Memory B cell (primary cell): ENCODE data around the gene POLK.
"Not testable (repeated sequence)": the region's sequence is repeated elsewhere in the genome, so short reads cannot be mapped to it uniquely, and the experiment has no call there.

Experiments
- ATAC-seq: fragments of 150-1000 bp; cut with Tn5 transposase; 2 replicates; pipeline ENCODE4 v1.10.0; 2021; ENCODE audit warnings: low read depth, mild to moderate bottlenecking, moderate library complexity
- DNase-seq, 2 donors: peaks; one replicate each; pipeline ENCODE4 v3.0.0; 2022; ENCODE audit warnings: low spot score in 2 of 2
- H3K27ac Mint-ChIP-seq: one replicate; pipeline ENCODE4 v1.8.0; 2022; ENCODE audit warnings: mild to moderate bottlenecking, moderate library complexity, mixed read lengths
- H3K27me3 Mint-ChIP-seq: one replicate; pipeline ENCODE4 v1.8.0; 2022; ENCODE audit warnings: mixed read lengths
- H3K36me3 Mint-ChIP-seq: one replicate; pipeline ENCODE4 v1.8.0; 2022; ENCODE audit warnings: mild to moderate bottlenecking, mixed read lengths
- H3K4me1 Mint-ChIP-seq: one replicate; pipeline ENCODE4 v1.8.0; 2022; ENCODE audit warnings: mixed read lengths
- H3K4me3 Mint-ChIP-seq: one replicate; pipeline ENCODE4 v1.8.0; 2022; ENCODE audit warnings: mild to moderate bottlenecking, moderate library complexity, mixed read lengths
- H3K9me3 Mint-ChIP-seq: one replicate; pipeline ENCODE4 v1.8.0; 2022; ENCODE audit warnings: mixed read lengths

Gene POLK

GRCh38 chr5:75571547-75571946 lies 59.9 kb downstream of the POLK start:
- Mint-ChIP-seq H3K27ac (peak overlapping the region; percentile 50), H3K36me3 (peaks cover 7% of the 10 kb centered on the region), H3K27me3 (no peaks in the 10 kb centered on the region), H3K4me3 (peak overlapping the region; percentile 14), H3K9me3 (no peaks in the 10 kb centered on the region), H3K4me1 (peaks cover 24% of the 10 kb centered on the region)
- ATAC-seq (peak; percentile 28), DNase-seq (no peak)

DNA sequence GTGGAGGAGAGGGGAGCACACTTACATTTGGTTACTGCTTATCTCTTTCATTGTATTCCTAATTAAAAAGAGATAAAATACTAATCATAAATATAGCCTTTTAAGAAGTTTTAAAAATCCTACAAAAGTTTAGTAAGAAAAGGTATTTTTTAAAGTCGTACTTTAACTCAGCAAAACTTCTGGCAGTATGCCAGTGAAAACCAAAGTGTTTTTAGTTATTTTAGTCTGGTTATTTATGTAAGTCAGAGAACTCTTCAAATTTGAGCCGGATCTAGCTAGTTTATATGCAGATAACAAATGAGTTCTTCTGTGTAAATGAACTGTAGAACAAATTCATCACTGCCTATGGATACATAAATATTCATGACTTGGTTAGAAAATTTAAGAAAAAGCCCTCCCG lies 63.1 kb downstream of the POLK start:
- Mint-ChIP-seq H3K27me3 (no peaks in the 10 kb centered on the region), H3K9me3 (no peaks in the 10 kb centered on the region), H3K27ac (peak overlapping the region; percentile 72), H3K4me1 (peaks cover 10% of the 10 kb centered on the region), H3K4me3 (peak overlapping the region; percentile 47), H3K36me3 (peaks cover 19% of the 10 kb centered on the region)
- DNase-seq (no peak), ATAC-seq (no peak)

GRCh38 chr5:75578280-75578679 lies 66.6 kb downstream of the POLK start:
- DNase-seq, H3K9me3 Mint-ChIP-seq, H3K27me3 Mint-ChIP-seq, H3K27ac Mint-ChIP-seq, ATAC-seq, H3K4me3 Mint-ChIP-seq: not testable (repeated sequence)
- Mint-ChIP-seq H3K4me1 (peaks cover 10% of the 10 kb centered on the region), H3K36me3 (peaks cover 18% of the 10 kb centered on the region)

- Mint-ChIP-seq H3K27me3 (no peaks in the 10 kb centered on the region), H3K36me3 (peaks cover 20% of the 10 kb centered on the region), H3K9me3 (no peaks in the 10 kb centered on the region), H3K4me1 (no peaks in the 10 kb centered on the region), H3K4me3 (no peak overlapping the region), H3K27ac (no peak overlapping the region)
- DNase-seq (no peak), ATAC-seq (no peak)
Measured at GRCh38 chr5:75584641-75585040, 73.0 kb downstream of the POLK start.

DNA sequence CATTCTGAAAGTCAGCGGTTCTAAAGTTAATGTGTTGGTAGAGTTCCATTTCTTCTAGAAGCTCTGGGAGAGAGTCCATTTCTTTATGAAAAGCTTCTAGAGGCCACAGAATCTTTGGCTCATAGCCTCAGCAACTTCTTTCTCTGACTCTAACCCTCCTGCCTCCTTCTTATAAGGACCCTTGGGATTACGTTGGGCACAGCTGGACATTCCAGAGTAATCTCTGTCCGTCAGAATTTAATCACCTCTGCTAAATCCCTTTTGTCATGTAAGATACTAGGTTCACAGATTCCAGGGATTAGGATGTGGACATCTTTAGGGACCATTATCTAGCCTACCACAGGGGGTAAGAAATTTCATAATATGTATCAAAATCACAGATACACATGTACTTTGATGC lies 77.0 kb downstream of the POLK start:
- DNase-seq = no peak
- Mint-ChIP-seq H3K27me3 (no peaks in the 10 kb centered on the region), H3K36me3 (peaks cover 28% of the 10 kb centered on the region), H3K4me1 (no peaks in the 10 kb centered on the region), H3K9me3 (no peaks in the 10 kb centered on the region), H3K4me3 (no peak overlapping the region), H3K27ac (no peak overlapping the region)
- ATAC-seq = no peak

DNA sequence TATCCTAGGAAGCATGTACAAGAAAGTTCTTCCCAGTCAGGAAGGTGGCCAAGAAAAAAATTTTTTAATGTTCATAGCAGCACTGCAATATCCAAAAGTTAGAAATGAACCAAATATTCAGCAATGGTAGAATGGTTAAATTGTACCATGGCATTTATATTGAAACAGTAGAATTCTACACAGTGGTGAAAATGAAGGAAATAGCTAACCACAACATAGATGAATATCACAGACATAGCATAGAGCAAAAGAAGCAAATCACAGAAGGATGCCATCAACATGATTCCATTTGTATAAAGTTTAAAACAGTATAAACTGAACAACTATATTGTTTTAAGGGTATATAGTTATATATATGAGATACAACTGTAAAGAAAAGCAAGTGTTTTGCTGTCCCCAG lies 88.8 kb downstream of the POLK start:
- Mint-ChIP-seq H3K9me3 (no peaks in the 10 kb centered on the region), H3K27me3 (no peaks in the 10 kb centered on the region), H3K4me1 (peaks cover under 1% of the 10 kb centered on the region), H3K4me3 (no peak overlapping the region), H3K27ac (no peak overlapping the region), H3K36me3 (peaks cover 13% of the 10 kb centered on the region)
- ATAC-seq (no peak), DNase-seq (no peak)

GRCh38 chr5:75601567-75601966 lies 89.9 kb downstream of the POLK start:
- Mint-ChIP-seq H3K27ac (no peak overlapping the region), H3K4me3 (no peak overlapping the region), H3K36me3 (peaks cover 15% of the 10 kb centered on the region), H3K9me3 (no peaks in the 10 kb centered on the region), H3K27me3 (no peaks in the 10 kb centered on the region), H3K4me1 (peaks cover 3% of the 10 kb centered on the region)
- DNase-seq (no peak), ATAC-seq (no peak)

DNA sequence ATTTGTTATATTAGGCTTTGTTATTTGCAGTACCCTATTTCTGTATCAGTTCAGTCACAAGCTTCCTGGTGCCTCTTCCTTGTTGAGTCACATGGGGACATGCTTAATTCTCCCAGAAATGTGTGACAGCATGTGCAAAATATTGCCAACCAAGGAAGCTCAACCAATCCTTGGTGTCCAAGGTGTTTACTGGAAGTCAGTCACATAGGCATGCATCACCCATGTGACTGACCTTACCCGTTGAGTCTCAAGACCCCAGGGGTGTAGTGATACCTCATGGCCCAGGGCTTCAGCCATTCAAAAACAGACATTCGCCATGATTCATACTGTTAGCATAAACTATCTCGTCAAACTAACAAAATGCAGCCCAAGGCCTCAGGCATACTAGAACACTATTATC lies 90.3 kb downstream of the POLK start:
- H3K4me1 Mint-ChIP-seq = peaks cover 7% of the 10 kb centered on the region
- ATAC-seq = no peak
- no peak overlapping the region for H3K4me3 Mint-ChIP-seq
- peaks cover 15% of the 10 kb centered on the region for H3K36me3 Mint-ChIP-seq
- H3K27me3 Mint-ChIP-seq = no peaks in the 10 kb centered on the region
- no peak overlapping the region for H3K27ac Mint-ChIP-seq
- DNase-seq = no peak
- H3K9me3 Mint-ChIP-seq = no peaks in the 10 kb centered on the region

GRCh38 chr5:75603371-75603770 lies 91.7 kb downstream of the POLK start:
- no peak for DNase-seq
- H3K4me3 Mint-ChIP-seq = no peak overlapping the region
- H3K4me1 Mint-ChIP-seq = peaks cover 12% of the 10 kb centered on the region
- H3K9me3 Mint-ChIP-seq = no peaks in the 10 kb centered on the region
- H3K27ac Mint-ChIP-seq = no peak overlapping the region
- ATAC-seq = no peak
- peaks cover 15% of the 10 kb centered on the region for H3K36me3 Mint-ChIP-seq
- H3K27me3 Mint-ChIP-seq = no peaks in the 10 kb centered on the region

DNA sequence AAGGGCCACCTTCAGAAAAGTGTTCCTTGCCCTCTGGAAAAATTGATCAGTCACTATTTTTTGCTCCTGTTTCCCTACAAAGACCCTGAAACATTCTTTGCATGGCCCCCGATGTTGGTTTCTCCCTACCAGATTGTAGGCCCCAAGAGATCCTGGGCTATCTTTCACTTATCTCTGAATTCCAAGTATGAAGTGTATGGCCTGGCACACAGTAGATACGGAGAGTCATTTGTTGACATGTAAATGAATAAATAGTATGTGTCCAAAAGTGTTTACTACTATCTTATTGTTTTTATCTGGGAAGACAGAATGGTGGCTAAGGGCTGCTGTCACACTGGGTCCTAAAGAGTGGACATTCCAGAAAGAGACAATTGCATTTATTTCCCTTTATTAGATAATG lies 92.1 kb downstream of the POLK start:
- Mint-ChIP-seq H3K4me3 (no peak overlapping the region), H3K9me3 (no peaks in the 10 kb centered on the region), H3K36me3 (peaks cover 15% of the 10 kb centered on the region), H3K4me1 (peaks cover 12% of the 10 kb centered on the region), H3K27me3 (no peaks in the 10 kb centered on the region), H3K27ac (no peak overlapping the region)
- ATAC-seq = no peak
- DNase-seq = no peak

DNA sequence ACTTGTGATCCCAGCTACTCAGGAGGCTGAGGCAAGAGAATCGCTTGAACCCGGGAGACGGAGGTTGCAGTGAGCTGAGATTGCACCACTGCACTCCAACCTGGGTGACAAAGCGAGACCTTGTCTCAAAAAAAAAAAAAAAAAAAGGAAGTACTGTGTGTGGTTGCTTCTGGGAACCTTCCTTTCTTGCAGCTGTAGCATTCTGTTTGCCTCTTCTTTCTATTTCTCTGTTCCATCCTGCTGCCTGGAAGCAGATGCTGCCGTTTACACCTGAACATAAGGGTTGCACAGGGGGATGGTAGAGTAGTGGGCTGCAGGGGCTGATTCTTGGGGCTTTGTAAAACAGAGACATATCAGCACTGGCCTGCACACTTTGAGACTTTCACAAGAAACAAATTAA lies 95.7 kb downstream of the POLK start:
- ATAC-seq = peak; percentile 49
- Mint-ChIP-seq H3K4me1 (peaks cover 14% of the 10 kb centered on the region), H3K27ac (peak overlapping the region; percentile 62)

GRCh38 chr5:75608870-75609269 lies 97.2 kb downstream of the POLK start:
- no peak for ATAC-seq
- H3K4me1 Mint-ChIP-seq = peaks cover 14% of the 10 kb centered on the region
- H3K27me3 Mint-ChIP-seq = peaks cover 1% of the 10 kb centered on the region
- DNase-seq = no peak
- no peak overlapping the region for H3K27ac Mint-ChIP-seq
- H3K4me3 Mint-ChIP-seq = no peak overlapping the region
- H3K36me3 Mint-ChIP-seq = peaks cover 4% of the 10 kb centered on the region
- H3K9me3 Mint-ChIP-seq = no peaks in the 10 kb centered on the region

More for the DNA sequence above, 95.7 kb downstream of the POLK start:
- H3K9me3 Mint-ChIP-seq, H3K27me3 Mint-ChIP-seq, H3K36me3 Mint-ChIP-seq, DNase-seq, H3K4me3 Mint-ChIP-seq: not testable (repeated sequence)

DNA sequence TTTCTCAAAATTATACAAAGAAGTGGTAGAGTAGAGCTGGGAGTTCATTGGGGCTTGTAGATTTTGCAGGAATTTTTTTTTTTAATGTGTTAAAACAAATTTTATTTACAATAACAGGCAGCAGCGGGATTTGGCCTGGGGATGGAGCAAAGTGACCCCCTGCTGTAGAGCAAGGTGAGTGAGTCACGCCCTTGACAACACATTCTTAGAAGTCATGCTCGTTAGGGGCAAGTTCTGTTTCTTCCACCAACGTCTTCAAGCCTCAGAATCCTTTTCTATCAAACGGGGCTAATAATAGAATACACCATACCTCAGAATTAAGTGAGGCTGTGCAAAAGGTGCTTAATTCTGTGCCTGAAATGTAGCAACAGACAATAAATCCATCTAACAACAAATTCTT lies 98.5 kb downstream of the POLK start:
- Mint-ChIP-seq H3K4me3 (no peak overlapping the region), H3K4me1 (peaks cover 14% of the 10 kb centered on the region), H3K9me3 (no peaks in the 10 kb centered on the region)

DNA sequence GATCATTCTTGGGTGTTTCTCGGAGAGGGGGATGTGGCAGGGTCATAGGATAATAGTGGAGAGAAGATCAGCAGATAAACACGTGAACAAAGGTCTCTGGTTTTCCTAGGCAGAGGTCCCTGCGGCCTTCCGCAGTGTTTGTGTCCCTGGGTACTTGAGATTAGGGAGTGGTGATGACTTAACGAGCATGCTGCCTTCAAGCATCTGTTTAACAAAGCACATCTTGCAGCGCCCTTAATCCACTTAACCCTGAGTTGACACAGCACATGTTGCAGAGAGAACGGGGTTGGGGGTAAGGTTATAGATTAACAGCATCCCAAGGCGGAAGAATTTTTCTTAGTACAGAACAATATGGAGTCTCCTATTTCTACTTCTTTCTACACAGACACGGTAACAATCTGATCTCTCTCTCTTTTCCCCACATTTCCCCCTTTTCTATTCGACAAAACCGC lies 99.2 kb downstream of the POLK start:
- not testable (repeated sequence) for H3K36me3 Mint-ChIP-seq, ATAC-seq, H3K27me3 Mint-ChIP-seq, DNase-seq, H3K4me3 Mint-ChIP-seq, H3K9me3 Mint-ChIP-seq, H3K27ac Mint-ChIP-seq
- H3K4me1 Mint-ChIP-seq = peaks cover 12% of the 10 kb centered on the region

More for the DNA sequence above, 98.5 kb downstream of the POLK start:
- no peak overlapping the region for H3K27ac Mint-ChIP-seq
- ATAC-seq (no peak), DNase-seq (no peak)
- H3K27me3 Mint-ChIP-seq = peaks cover 1% of the 10 kb centered on the region
- H3K36me3 Mint-ChIP-seq = peaks cover 4% of the 10 kb centered on the region

- peak in 1 of 2 donors; percentile 12 for DNase-seq
- H3K36me3 Mint-ChIP-seq = peaks cover 2% of the 10 kb centered on the region
Measured at GRCh38 chr5:75611311-75612225, 99.9 kb downstream of the POLK start, which contains the start of gene ANKDD1B. ANKDD1B (plus strand) TSS chr5:75611453; CDS start chr5:75611635, 182 bp downstream.

More at GRCh38 chr5:75611311-75612225, 99.9 kb downstream of the POLK start, which contains the start of gene ANKDD1B:
- H3K27ac Mint-ChIP-seq = no peak within 1 kb of the TSS
- no peak for ATAC-seq
- no peak within 1 kb of the TSS for H3K4me3 Mint-ChIP-seq
- H3K9me3 Mint-ChIP-seq = no peaks in the 10 kb centered on the region
- H3K27me3 Mint-ChIP-seq = peaks cover 1% of the 10 kb centered on the region
- peaks cover 12% of the 10 kb centered on the region for H3K4me1 Mint-ChIP-seq
